K562 (cell line): ENCODE data around the gene AKR1A1. TPM values are rescaled to one million over a fixed set of nuclear protein-coding genes. Genes with fewer than 3 reads are reported as not detected.

Experiments used
- ATAC-seq: fragments of 200-7000 bp; cut with Tn5 transposase; 3 replicates; pipeline ENCODE4 v1.9.1; 2020; ENCODE audit warnings: moderate library complexity
- BruUV-seq: library from RNA; stranded (reverse); fragments of 400-500 nt; replicated peaks from 2 replicates; lab custom pipeline; 2021; lab: Mats Ljungman, UMichigan
- CTCF ChIA-PET: fragments of 300-600 bp; formaldehyde crosslinking; extraction: SDS; loops from one replicate; lab custom pipeline; 2021; ENCODE audit warnings: low intra/inter-chr PET ratio; lab: Yijun Ruan, JAX
- POLR2A ChIA-PET: fragments of 300-600, 350-650 bp; sonication (Branson Sonifier 250); formaldehyde crosslinking; extraction: SDS; loops from one replicate; lab custom pipeline; 2021; ENCODE audit warnings: antibody characterized with exemption, inconsistent platforms; lab: Yijun Ruan, JAX
- DNase-seq, 4 experiments: peaks; one replicate each; pipeline versions ENCODE4 v3.0.0 to v3.0.0-alpha.2; 2011 to 2018; ENCODE audit warnings: low spot score in 3 of 4, mixed read lengths in 3 of 4; ENCODE audit errors: extremely low read depth in 1 of 4
- FAIRE-seq: peaks from 2 replicates; lab custom pipeline; 2011; peaks lifted over from hg19 to GRCh38; lab: Jason Lieb, UNC
- H2AFZ ChIP-seq: 2 replicates; pipeline ENCODE4 v1.6.0; 2011; ENCODE audit warnings: low read depth, low read length, control low read depth, inconsistent platforms
- H3K27ac ChIP-seq: fragments of 200-600 bp; 3 replicates; pipeline ENCODE4 v1.8.0; 2011; ENCODE audit warnings: low read depth, mild to moderate bottlenecking, control low read depth, inconsistent platforms, low read length, moderate library complexity, mixed read lengths; ENCODE audit errors: extremely low read depth
- H3K27me3 ChIP-seq, 2 experiments: fragments of 300-600 bp in 1 of 2; 2 replicates in 1 of 2; 3 replicates in 1 of 2; pipeline versions ENCODE4 v1.6.0 to v1.8.0; 2011; ENCODE audit warnings: inconsistent platforms in 2 of 2, low read length in 2 of 2, mild to moderate bottlenecking in 1 of 2, mixed read lengths in 1 of 2, moderate library complexity in 1 of 2; ENCODE audit not compliant: control insufficient read depth in 2 of 2, insufficient read depth in 2 of 2
- H3K36me3 ChIP-seq: fragments of 300-600 bp; 3 replicates; pipeline ENCODE4 v1.8.0; 2011; ENCODE audit warnings: mild to moderate bottlenecking, low read length, inconsistent platforms; ENCODE audit not compliant: control insufficient read depth, insufficient read depth
- H3K4me1 ChIP-seq, 2 experiments: fragments of 200-600 bp in 1 of 2; replicated peaks in 1 of 2; 2 replicates in 1 of 2; 3 replicates in 1 of 2; pipeline versions ENCODE4 v1.5.1 to v1.8.0; 2011; ENCODE audit warnings: inconsistent platforms in 2 of 2, low read length in 2 of 2, mild to moderate bottlenecking in 1 of 2, mixed read lengths in 1 of 2, moderate library complexity in 1 of 2; ENCODE audit not compliant: control insufficient read depth in 2 of 2, insufficient read depth in 2 of 2
- H3K4me2 ChIP-seq: 2 replicates; pipeline ENCODE4 v1.6.1; 2011; ENCODE audit warnings: low read length, control low read depth, inconsistent platforms, mixed read lengths; ENCODE audit not compliant: insufficient read depth
- H3K4me3 ChIP-seq: fragments of 200-600 bp; sonication (generic), shearing (Covaris generic); 2 replicates; pipeline ENCODE4 v1.5.1; 2016; ENCODE audit warnings: control low read depth, inconsistent platforms
- H3K79me2 ChIP-seq: fragments of 200-600 bp; 3 replicates; pipeline ENCODE4 v1.8.0; 2011; ENCODE audit warnings: low read length, inconsistent platforms; ENCODE audit not compliant: control insufficient read depth, insufficient read depth
- H3K9ac ChIP-seq, 2 experiments: 2 replicates each; pipeline versions ENCODE4 v1.6.0 to v1.6.1; 2011; ENCODE audit warnings: low read depth in 2 of 2, low read length in 2 of 2, control low read depth in 1 of 2, inconsistent platforms in 1 of 2, mild to moderate bottlenecking in 1 of 2, mixed read lengths in 1 of 2; ENCODE audit not compliant: insufficient read depth in 1 of 2
- H3K9me1 ChIP-seq: one replicate; pipeline ENCODE4 v1.6.0; 2011; ENCODE audit warnings: inconsistent platforms, mild to moderate bottlenecking, low read length, moderate library complexity; ENCODE audit not compliant: control insufficient read depth, insufficient read depth
- H3K9me3 ChIP-seq: replicated peaks from 2 replicates; pipeline ENCODE4 v1.5.1; 2011; ENCODE audit warnings: low read depth, low read length, inconsistent platforms; ENCODE audit not compliant: control insufficient read depth, insufficient read depth
- H4K20me1 ChIP-seq: replicated peaks from 2 replicates; pipeline ENCODE4 v1.6.1; 2011; ENCODE audit warnings: low read length, inconsistent platforms, mixed read lengths; ENCODE audit not compliant: control insufficient read depth, insufficient read depth
- ATF7 ChIP-seq: fragments of 450-650 bp; IDR thresholded peaks from 2 replicates; pipeline ENCODE4 v1.7.1; 2014; ENCODE audit warnings: mild to moderate bottlenecking, moderate library complexity
- EGR1 ChIP-seq: fragments of 450-650 bp; conservative IDR thresholded peaks from 2 replicates; pipeline ENCODE4 v1.6.1; 2017; ENCODE audit warnings: mild to moderate bottlenecking
- ETV1 ChIP-seq: fragments of 450-650 bp; conservative IDR thresholded peaks from 2 replicates; pipeline ENCODE4 v1.6.1; 2016; ENCODE audit warnings: missing genetic modification characterization, control low read depth, low read depth, missing compliant biosample characterization
- LCOR ChIP-seq: sonication (generic); formaldehyde crosslinking; IDR thresholded peaks from 2 replicates; pipeline ENCODE4 v1.8.0; 2022; ENCODE audit warnings: mild to moderate bottlenecking, missing genetic modification reagents
- POLR3A ChIP-seq: IDR thresholded peaks from 2 replicates; pipeline ENCODE4 v1.6.1; 2011; ENCODE audit warnings: borderline replicate concordance, mild to moderate bottlenecking, moderate library complexity; ENCODE audit not compliant: insufficient read length, insufficient read depth; ENCODE audit errors: extremely low read depth
- RAD51 ChIP-seq: fragments of 450-650 bp; IDR thresholded peaks from 2 replicates; pipeline ENCODE4 v1.7.1; 2016; ENCODE audit warnings: low read depth, mild to moderate bottlenecking, borderline replicate concordance
- SIN3A ChIP-seq, 2 experiments: fragments of 150-350 bp in 1 of 2; IDR thresholded peaks; 2 replicates each; pipeline ENCODE4 v1.6.1; 2011 to 2016; ENCODE audit warnings: borderline replicate concordance in 2 of 2, low read depth in 2 of 2, low read length in 2 of 2, mild to moderate bottlenecking in 2 of 2, moderate library complexity in 2 of 2; ENCODE audit not compliant: control insufficient read depth in 1 of 2
- ZFP1 ChIP-seq: fragments of 450-650 bp; formaldehyde crosslinking; IDR thresholded peaks from 2 replicates; pipeline ENCODE4 v1.4.0; 2020; ENCODE audit warnings: mild to moderate bottlenecking, mixed read lengths
- ZNF143 ChIP-seq: sonication (generic); formaldehyde crosslinking; IDR thresholded peaks from 2 replicates; pipeline ENCODE4 v1.9.0; 2022; ENCODE audit warnings: mild to moderate bottlenecking, missing genetic modification reagents
- ZNF146 ChIP-seq: IDR thresholded peaks from one replicate; pipeline ENCODE4 v1.6.1; 2018; ENCODE audit warnings: missing compliant biosample characterization; ENCODE audit not compliant: unreplicated experiment
- WGBS: fragments of 100-300 bp; shearing (Covaris generic); methylation state at CpG from one replicate; pipeline ENCODE4 v1.1.6; 2016; ENCODE audit warnings: low coverage, mixed read lengths; ENCODE audit not compliant: insufficient coverage; ENCODE audit errors: missing lambda C conversion rate; 5-methylcytosine and 5-hydroxymethylcytosine counted together
- in situ Hi-C: fragments of 300-500 bp; cut with MboI; formaldehyde crosslinking; loops from 4 replicates; pipeline ENCODE4 v1.15.0; 2018; ENCODE audit warnings: inconsistent platforms, mixed read lengths
- intact Hi-C: fragments of 100-400 bp; cut with micrococcal nuclease; formaldehyde crosslinking; loops from 2 replicates; pipeline ENCODE4 v1.14.2; 2022
- polyA plus RNA-seq, 8 experiments: library from polyadenylated mRNA; depleted of rRNA in 4 of 8; stranded (reverse) in 5 of 8; unstranded in 3 of 8; fragments of >200 nt; fragmentation: Nextera tagmentation in 2 of 8; fragmentation: Illumina TruSeq in 1 of 8; extraction: Ambion mirVana in 2 of 8; extraction: Trizol in 1 of 8; gene quantifications; 2 replicates each; pipeline versions ENCODE4 v1.2.1 to v1.2.3, GENCODE V29; 2011 to 2014; ENCODE audit warnings: inconsistent platforms in 1 of 8, missing spikeins in 1 of 8
- total RNA-seq, 7 experiments: library from RNA; depleted of rRNA in 6 of 7; stranded (reverse); fragments of >200 nt in 6 of 7; fragmentation: Illumina TruSeq in 2 of 7; extraction: Trizol in 2 of 7; gene quantifications; 2 replicates each; pipeline versions ENCODE4 v1.2.1 to v1.2.3, GENCODE V29; 2011 to 2021; ENCODE audit warnings: low replicate concordance in 1 of 7
- TF ChIP-seq, protein P1 (sequence below), 2 experiments: IDR thresholded peaks in 1 of 2; conservative IDR thresholded peaks in 1 of 2; 2 replicates each; pipeline ENCODE4 v1.6.1; 2016; ENCODE audit warnings: low read depth in 2 of 2, mild to moderate bottlenecking in 1 of 2, missing compliant biosample characterization in 1 of 2, missing genetic modification characterization in 1 of 2, moderate library complexity in 1 of 2
- TF ChIP-seq, protein P2 (sequence below): sonication (generic); formaldehyde crosslinking; IDR thresholded peaks from 2 replicates; pipeline ENCODE4 v1.8.0; 2022; ENCODE audit warnings: mild to moderate bottlenecking, missing genetic modification reagents
- TF ChIP-seq, protein P3 (sequence below), 2 experiments: fragments of 450-650 bp in 1 of 2; sonication (generic) in 1 of 2; formaldehyde crosslinking in 1 of 2; IDR thresholded peaks in 1 of 2; conservative IDR thresholded peaks in 1 of 2; 2 replicates each; pipeline versions ENCODE4 v1.6.1 to v1.8.1; 2016 to 2023; ENCODE audit warnings: mild to moderate bottlenecking in 2 of 2, moderate library complexity in 2 of 2, inconsistent platforms in 1 of 2, missing genetic modification reagents in 1 of 2
- TF ChIP-seq, protein P4 (sequence below): fragments of 250-450 bp; sonication (Bioruptor Pico); IDR thresholded peaks from 2 replicates; pipeline ENCODE4 v1.8.0; 2022; ENCODE audit warnings: moderate library complexity, mild to moderate bottlenecking, inconsistent platforms

AKR1A1 gene
- total and polyA plus RNA-seq, 9 of the 15 experiments (the other 6 are each of a cell fraction or from before 2014, with no cell fraction given) = 68.6 to 211 (median 132) TPM

DNA sequence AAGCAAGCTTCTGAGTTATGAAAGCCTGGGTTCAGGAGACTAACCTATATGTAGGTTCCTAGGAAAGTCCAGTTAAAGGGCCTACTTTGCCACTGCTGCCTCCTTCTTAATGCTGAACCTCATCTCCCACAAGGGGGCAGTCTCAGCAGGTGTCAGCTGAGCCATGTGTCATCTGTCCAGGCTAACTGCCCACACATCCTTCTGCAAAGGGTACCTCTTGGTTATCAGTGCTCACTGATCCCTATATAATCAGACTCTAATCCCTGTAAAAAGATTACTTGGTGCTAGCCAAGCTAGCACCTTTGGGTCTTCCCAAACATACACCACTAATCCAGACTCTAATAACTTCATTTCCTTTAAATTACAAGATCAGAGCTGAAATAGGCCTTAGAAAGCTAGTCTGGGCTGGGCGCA is 38.0 kb upstream of the AKR1A1 start:
- Histone ChIP-seq H3K27ac (no peak overlapping the region), H3K27me3 (no peaks in the 10 kb centered on the region), H3K9me3 (no peaks in the 10 kb centered on the region), H4K20me1 (no peaks in the 10 kb centered on the region), H3K4me1 (no peaks in the 10 kb centered on the region; a peak in 1 of 5 replicates), H3K4me3 (no peak overlapping the region), H2AFZ (no peak overlapping the region), H3K36me3 (peaks cover 98% of the 10 kb centered on the region), H3K9me1 (no peaks in the 10 kb centered on the region), H3K9ac (no peak overlapping the region), H3K79me2 (peaks cover 27% of the 10 kb centered on the region), H3K4me2 (no peak overlapping the region)
- FAIRE-seq (peak; percentile 88), DNase-seq (peak; percentile 57 to 88 (median 67)), ATAC-seq (peak; percentile 78)
- POLR2A ChIA-PET = interaction anchor here (0.5 to 5.6 kb wide), 15 partner anchors 9 to 500 kb away, joined by 3 to 104 read pairs (median 4); partner anchors contain the start of genes AKR1A1, CCDC163, MMACHC and NASP
- no TSS peak for BruUV-seq
- 100% methylated on average over 1 of the region's 1 CpG for WGBS
- intact Hi-C loops (loop anchor here (1.0 to 5.0 kb wide), 2 partner anchors 58 to 370 kb away; no protein-coding TSS in a partner anchor), in situ Hi-C loops (loop anchor here (5.0 kb wide), 1 partner anchor 55 kb away; no protein-coding TSS in a partner anchor)
- CTCF ChIA-PET = interaction anchor here (0.6 to 2.6 kb wide), 4 partner anchors 57 to 667 kb away, joined by 3 to 21 read pairs (median 3); no protein-coding TSS in a partner anchor
- TF ChIP-seq ZFP1 (CRISPR knock-in tag) (no peak), LCOR (CRISPR knock-in tag) (no peak), ZNF146 (CRISPR knock-in tag) (no peak), SIN3A (IDR thresholded peaks at IDR 0.05; ENCODE audit: borderline replicate concordance in 2 of 2, control insufficient read depth in 1 of 2, low read depth in 2 of 2, low read length in 2 of 2) (peak; percentile 77 to 93; a peak in 3 of 4 replicates), POLR3A (no peak), EGR1 (peak; percentile 64), ETV1 (tag) (no peak), ATF7 (0 out of 2 replicates have a peak, but pooled peaks have one; percentile 28), ZNF143 (no peak), RAD51 (no peak)
- TF ChIP-seq, protein P1, sequence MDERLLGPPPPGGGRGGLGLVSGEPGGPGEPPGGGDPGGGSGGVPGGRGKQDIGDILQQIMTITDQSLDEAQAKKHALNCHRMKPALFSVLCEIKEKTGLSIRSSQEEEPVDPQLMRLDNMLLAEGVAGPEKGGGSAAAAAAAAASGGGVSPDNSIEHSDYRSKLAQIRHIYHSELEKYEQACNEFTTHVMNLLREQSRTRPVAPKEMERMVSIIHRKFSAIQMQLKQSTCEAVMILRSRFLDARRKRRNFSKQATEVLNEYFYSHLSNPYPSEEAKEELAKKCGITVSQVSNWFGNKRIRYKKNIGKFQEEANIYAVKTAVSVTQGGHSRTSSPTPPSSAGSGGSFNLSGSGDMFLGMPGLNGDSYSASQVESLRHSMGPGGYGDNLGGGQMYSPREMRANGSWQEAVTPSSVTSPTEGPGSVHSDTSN (CRISPR knock-in tag; IDR thresholded peaks at IDR 0.05; ENCODE audit: low read depth) = no peak
- TF ChIP-seq, protein P1 (tag; conservative IDR thresholded peaks at IDR 0.05; ENCODE audit: low read depth) = peak; percentile 68
- TF ChIP-seq, protein P2, sequence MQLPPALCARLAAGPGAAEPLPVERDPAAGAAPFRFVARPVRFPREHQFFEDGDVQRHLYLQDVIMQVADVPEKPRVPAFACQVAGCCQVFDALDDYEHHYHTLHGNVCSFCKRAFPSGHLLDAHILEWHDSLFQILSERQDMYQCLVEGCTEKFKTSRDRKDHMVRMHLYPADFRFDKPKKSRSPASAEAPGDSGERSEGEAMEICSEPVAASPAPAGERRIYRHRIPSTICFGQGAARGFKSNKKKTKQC = no peak
- TF ChIP-seq, protein P3, sequence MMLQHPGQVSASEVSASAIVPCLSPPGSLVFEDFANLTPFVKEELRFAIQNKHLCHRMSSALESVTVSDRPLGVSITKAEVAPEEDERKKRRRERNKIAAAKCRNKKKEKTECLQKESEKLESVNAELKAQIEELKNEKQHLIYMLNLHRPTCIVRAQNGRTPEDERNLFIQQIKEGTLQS (IDR thresholded peaks at IDR 0.05) = peak; percentile 30; the same call in 1 of the 2 replicates
- TF ChIP-seq, protein P3 (CRISPR knock-in tag; conservative IDR thresholded peaks at IDR 0.05) = no peak
- TF ChIP-seq, protein P4, sequence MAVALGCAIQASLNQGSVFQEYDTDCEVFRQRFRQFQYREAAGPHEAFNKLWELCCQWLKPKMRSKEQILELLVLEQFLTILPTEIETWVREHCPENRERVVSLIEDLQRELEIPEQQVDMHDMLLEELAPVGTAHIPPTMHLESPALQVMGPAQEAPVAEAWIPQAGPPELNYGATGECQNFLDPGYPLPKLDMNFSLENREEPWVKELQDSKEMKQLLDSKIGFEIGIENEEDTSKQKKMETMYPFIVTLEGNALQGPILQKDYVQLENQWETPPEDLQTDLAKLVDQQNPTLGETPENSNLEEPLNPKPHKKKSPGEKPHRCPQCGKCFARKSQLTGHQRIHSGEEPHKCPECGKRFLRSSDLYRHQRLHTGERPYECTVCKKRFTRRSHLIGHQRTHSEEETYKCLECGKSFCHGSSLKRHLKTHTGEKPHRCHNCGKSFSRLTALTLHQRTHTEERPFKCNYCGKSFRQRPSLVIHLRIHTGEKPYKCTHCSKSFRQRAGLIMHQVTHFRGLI (CRISPR knock-in tag) = no peak
